ENCODE measurements around the gene ADD3.

The ADD3 gene

GRCh38 chr10:110006358-110007160 lies 1.2 kb upstream of the ADD3 start:
- peak; percentile 74 for DNase-seq (ENCODE audit: low read depth)

DNA sequence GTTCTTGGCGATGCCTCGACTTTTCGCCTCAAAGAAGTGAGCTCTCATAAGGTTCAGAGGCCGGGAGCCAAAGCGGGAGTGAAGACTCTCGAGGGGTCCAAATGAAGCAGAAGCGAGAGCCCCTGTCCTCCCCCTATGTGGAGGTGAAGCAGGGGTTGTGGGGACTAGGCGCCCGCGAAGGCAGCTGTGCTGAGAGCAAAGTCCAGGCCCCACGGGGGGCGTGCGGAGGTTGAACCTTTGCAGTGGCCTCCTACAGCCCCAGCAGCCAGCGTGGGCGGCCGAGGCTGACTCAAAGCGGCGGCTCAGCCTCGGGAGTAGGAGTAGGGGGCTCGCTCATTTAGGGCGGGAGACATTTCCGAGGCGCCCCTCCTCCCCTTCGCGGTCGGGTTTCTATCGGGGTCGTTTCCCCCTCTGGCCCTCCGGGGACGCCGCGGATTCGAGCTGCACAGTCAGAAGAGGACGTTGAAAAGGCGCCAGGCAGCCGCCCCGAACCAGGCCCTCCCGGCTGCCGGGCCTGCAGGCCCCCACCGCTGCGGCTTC lies 553 bp upstream of the ADD3 start:
- DNase-seq (ENCODE audit: low read depth): no peak

- DNase-seq (ENCODE audit: low read depth): no peak
These were observed 945 bp downstream of the ADD3 start for GRCh38 chr10:110008518-110009339.

DNA sequence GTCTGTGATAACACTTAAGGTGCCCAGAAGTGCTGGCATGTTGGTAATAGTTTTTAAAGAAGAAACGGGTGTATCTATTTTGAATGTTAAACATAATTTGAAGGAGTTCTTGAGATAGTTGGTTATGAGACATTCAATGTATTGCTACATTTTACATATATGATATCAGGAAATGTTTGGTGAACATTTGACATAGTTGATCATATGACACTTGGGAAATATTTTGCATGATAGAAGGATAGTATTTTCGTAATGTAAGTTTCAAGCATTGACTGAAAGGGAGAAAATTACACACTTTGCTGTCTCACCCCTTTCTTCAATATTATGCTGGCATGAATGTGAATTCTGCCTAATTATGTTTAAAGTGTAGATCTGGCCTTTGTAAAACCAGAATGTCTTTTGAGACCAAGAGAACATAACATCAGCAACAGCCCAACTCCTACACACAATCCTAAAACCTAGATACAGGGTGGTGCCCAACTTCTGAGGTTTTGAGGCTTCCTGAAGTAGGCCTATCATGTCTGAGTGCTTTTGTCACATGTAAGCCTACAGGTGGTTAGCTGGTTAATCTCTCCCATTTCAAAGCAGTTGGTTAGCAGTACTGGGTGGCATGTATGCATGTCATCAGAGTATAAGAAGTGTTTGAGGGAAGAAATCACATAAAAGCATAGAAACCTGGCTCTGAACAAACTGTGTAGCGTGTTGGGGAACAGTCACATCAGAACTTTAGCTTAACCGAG lies 2.1 kb downstream of the ADD3 start:
- DNase-seq (ENCODE audit: low read depth): no peak

- no peak for DNase-seq (ENCODE audit: low read depth)
These were observed 2.9 kb downstream of the ADD3 start for GRCh38 chr10:110010486-110011378.

DNA sequence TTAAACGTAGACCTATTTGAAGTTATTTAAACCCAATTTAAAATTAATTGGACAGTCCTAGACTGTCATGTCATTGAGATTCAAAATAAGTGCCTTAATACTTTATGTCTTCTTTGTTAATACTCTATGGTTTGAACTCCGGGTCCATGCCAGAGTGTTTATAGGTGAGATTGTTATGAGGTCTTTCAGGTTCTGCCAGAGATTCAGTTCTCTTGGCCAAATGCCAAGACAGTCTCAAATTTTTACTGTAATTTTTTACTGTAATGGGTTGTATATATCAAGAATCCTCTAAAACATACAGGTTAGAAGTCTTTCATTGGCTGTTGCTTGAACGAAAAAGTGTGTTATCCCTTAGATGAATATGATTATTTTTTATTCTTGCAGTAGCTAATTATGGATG lies 3.9 kb downstream of the ADD3 start:
- DNase-seq (ENCODE audit: low read depth): no peak

GRCh38 chr10:110013630-110014293 lies 6.0 kb downstream of the ADD3 start:
- DNase-seq (ENCODE audit: low read depth): no peak

GRCh38 chr10:110016039-110016438 lies 8.3 kb downstream of the ADD3 start:
- peak; percentile 46 for DNase-seq (ENCODE audit: low read depth)

DNA sequence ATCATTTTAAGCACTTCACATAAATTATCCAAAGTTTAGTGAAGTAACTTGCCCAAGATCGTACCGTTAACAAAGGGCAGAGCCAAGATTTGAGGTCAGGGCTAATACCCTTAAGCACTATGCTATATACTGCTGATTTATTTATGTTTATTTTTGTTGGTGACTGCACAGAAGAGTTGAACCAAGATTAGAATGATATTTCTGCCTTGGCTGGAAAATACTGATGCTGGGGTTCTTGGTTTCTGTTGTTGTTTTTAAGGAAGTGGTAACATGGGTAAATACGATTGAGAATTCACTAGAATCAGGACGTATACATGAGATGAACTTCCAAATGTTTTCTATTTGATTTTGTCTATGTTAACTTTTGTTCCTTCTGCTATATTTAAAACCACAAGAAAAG lies 9.3 kb downstream of the ADD3 start:
- DNase-seq (ENCODE audit: low read depth): no peak

- peak; percentile 27 for DNase-seq (ENCODE audit: low read depth)
These were observed 10.1 kb downstream of the ADD3 start for GRCh38 chr10:110017907-110018306.

- no peak for DNase-seq (ENCODE audit: low read depth)
These were observed 12.5 kb downstream of the ADD3 start for GRCh38 chr10:110020265-110020664.

DNA sequence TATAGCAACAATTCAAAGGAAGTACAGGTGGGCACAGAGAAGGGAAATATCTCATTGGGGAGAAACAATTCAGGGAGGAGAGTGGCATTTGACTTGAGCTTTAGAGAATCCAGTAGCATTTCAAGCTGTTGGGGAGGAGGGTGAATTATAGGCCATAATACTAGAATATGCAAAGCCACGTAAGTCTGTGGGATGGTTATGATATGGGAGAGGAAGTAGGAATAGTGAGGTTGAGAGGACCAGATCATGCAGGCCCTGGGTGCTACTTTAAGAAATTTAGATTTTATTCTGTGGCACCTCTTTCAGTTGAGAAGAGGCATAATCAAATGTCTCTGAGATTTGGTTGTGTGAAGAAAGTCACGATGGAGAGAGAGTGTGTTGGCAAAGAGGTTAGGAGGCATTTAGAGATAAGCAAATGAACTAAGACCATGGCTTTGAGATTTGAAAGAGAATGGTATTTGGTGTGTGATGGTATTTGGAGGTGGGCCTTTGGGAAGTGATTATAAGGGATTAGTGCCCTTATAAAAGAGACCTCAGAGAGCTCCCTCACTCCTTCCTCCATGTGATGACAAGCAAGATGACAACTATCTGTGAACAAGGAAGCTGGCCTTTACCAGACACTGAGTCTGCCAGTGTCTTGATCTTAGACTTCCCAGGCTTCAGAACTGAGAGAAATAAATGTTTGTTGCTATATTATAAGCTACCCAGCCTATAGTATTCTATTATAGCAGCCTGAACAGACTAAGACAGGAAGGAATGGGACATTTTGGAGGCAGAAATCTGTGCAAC lies 15.1 kb downstream of the ADD3 start:
- DNase-seq (ENCODE audit: low read depth): no peak

GRCh38 chr10:110023785-110024465 lies 16.1 kb downstream of the ADD3 start:
- DNase-seq (ENCODE audit: low read depth): no peak

- peak; percentile 58 for DNase-seq (ENCODE audit: low read depth)
These were observed 21.7 kb downstream of the ADD3 start for GRCh38 chr10:110029450-110029849.

GRCh38 chr10:110032801-110033700 lies 25.3 kb downstream of the ADD3 start:
- DNase-seq (ENCODE audit: low read depth): no peak

DNA sequence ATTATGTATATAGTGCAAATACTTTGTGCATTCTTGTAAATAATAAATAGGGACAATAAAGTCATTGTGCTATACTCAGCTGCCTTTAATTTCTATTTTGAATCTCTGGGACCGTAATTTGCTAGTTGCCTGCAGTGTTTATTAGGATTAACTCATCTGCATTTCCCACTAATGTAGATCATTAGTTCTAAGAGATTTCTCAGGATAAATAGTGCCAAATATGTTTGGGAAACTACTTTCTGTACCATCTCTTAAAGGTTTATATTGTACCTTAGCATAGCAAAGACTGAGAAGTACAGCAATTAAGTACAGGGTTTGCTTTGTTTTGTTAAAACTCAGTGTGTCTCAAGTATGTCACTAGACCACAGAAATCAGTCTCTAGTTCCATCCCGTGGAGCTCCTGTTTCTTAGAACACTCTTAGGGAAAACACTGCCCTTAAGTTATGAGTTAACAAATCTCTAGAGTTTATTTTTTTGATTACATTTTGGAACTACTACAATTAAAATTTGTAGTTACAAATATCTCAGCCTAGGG lies 26.0 kb downstream of the ADD3 start:
- no peak for DNase-seq (ENCODE audit: low read depth)

- no peak for DNase-seq (ENCODE audit: low read depth)
These were observed 26.8 kb downstream of the ADD3 start for GRCh38 chr10:110034596-110034995.

Data from fibroblast of gingiva (primary cell).